MG63 (cell line): ENCODE data around the gene KIF18B. TPM values are rescaled to one million over a fixed set of nuclear protein-coding genes. Genes with fewer than 3 reads are reported as not detected.

Experiments
- DNase-seq: peaks from one replicate; pipeline ENCODE4 v3.0.0-alpha.2; 2020
- H3K27me3 ChIP-seq: fragments of 250-450 bp; sonication (Bioruptor Pico); 2 replicates; pipeline ENCODE4 v1.5.1; 2020; ENCODE audit warnings: mild to moderate bottlenecking, moderate library complexity
- H3K36me3 ChIP-seq: fragments of 250-450 bp; sonication (Bioruptor Pico); 2 replicates; pipeline ENCODE4 v1.5.1; 2020; ENCODE audit warnings: mild to moderate bottlenecking, moderate library complexity
- H3K4me3 ChIP-seq: fragments of 250-450 bp; sonication (Bioruptor Pico); 2 replicates; pipeline ENCODE4 v1.5.1; 2020; ENCODE audit warnings: mild to moderate bottlenecking, moderate library complexity
- H3K9me3 ChIP-seq: fragments of 250-450 bp; sonication (Bioruptor Pico); 2 replicates; pipeline ENCODE4 v1.5.1; 2020; ENCODE audit warnings: mild to moderate bottlenecking, moderate library complexity
- total RNA-seq: library from RNA; depleted of rRNA; stranded (reverse); fragments of >200 nt; shearing (Covaris generic); gene quantifications from 2 replicates; pipeline ENCODE4 v1.2.3, GENCODE V29; 2014; ENCODE audit warnings: low replicate concordance; rRNA removed

The KIF18B gene
- total RNA-seq = 10.9 and 21.6 TPM in 2 replicates

- Histone ChIP-seq H3K36me3 (peaks cover 31% of the 10 kb centered on the region), H3K4me3 (peak within 1 kb of the TSS; percentile 79), H3K9me3 (no peaks in the 10 kb centered on the region), H3K27me3 (no peaks in the 10 kb centered on the region)
- peak; percentile 97 for DNase-seq
These were observed at the start of gene KIF18B for GRCh38 chr17:44947461-44948314. Gene KIF18B (minus strand): TSS chr17:44947773. CDS start chr17:44936344, 11,429 bp downstream.

- Histone ChIP-seq H3K9me3 (peaks cover 8% of the 10 kb centered on the region), H3K4me3 (no peak overlapping the region), H3K36me3 (no peaks in the 10 kb centered on the region), H3K27me3 (no peaks in the 10 kb centered on the region)
- DNase-seq = no peak
These were observed 48.7 kb upstream of the KIF18B start for GRCh38 chr17:44996304-44996703.

GRCh38 chr17:44995436-44996001 lies 47.9 kb upstream of the KIF18B start:
- peak; percentile 22 for DNase-seq
- no peaks in the 10 kb centered on the region for H3K36me3 ChIP-seq
- H3K9me3 ChIP-seq = peaks cover 8% of the 10 kb centered on the region
- no peaks in the 10 kb centered on the region for H3K27me3 ChIP-seq
- no peak overlapping the region for H3K4me3 ChIP-seq

GRCh38 chr17:44992242-44992939 lies 44.8 kb upstream of the KIF18B start:
- Histone ChIP-seq H3K36me3 (no peaks in the 10 kb centered on the region), H3K27me3 (no peaks in the 10 kb centered on the region), H3K4me3 (no peak overlapping the region), H3K9me3 (no peaks in the 10 kb centered on the region)
- no peak for DNase-seq

GRCh38 chr17:44990994-44991393 lies 43.4 kb upstream of the KIF18B start:
- H3K9me3 ChIP-seq = no peaks in the 10 kb centered on the region
- no peak for DNase-seq

GRCh38 chr17:44989552-44990138 lies 42.1 kb upstream of the KIF18B start:
- H3K27me3 ChIP-seq = no peaks in the 10 kb centered on the region
- no peaks in the 10 kb centered on the region for H3K36me3 ChIP-seq
- H3K9me3 ChIP-seq = no peaks in the 10 kb centered on the region
- H3K4me3 ChIP-seq = no peak overlapping the region
- no peak for DNase-seq

More at GRCh38 chr17:44990994-44991393, 43.4 kb upstream of the KIF18B start:
- Histone ChIP-seq H3K36me3 (no peaks in the 10 kb centered on the region), H3K27me3 (no peaks in the 10 kb centered on the region), H3K4me3 (no peak overlapping the region)

- no peaks in the 10 kb centered on the region for H3K36me3 ChIP-seq
- H3K9me3 ChIP-seq = no peaks in the 10 kb centered on the region
- no peak for DNase-seq
These were observed 40.7 kb upstream of the KIF18B start for GRCh38 chr17:44988044-44988942.

GRCh38 chr17:44983563-44983962 lies 36.0 kb upstream of the KIF18B start:
- DNase-seq = no peak
- H3K36me3 ChIP-seq = no peaks in the 10 kb centered on the region
- no peaks in the 10 kb centered on the region for H3K9me3 ChIP-seq
- no peaks in the 10 kb centered on the region for H3K27me3 ChIP-seq
- no peak overlapping the region for H3K4me3 ChIP-seq

More at GRCh38 chr17:44988044-44988942, 40.7 kb upstream of the KIF18B start:
- Histone ChIP-seq H3K4me3 (no peak overlapping the region), H3K27me3 (no peaks in the 10 kb centered on the region)

- Histone ChIP-seq H3K27me3 (no peaks in the 10 kb centered on the region), H3K9me3 (no peaks in the 10 kb centered on the region), H3K36me3 (no peaks in the 10 kb centered on the region), H3K4me3 (no peak overlapping the region)
- DNase-seq = no peak
These were observed 34.6 kb upstream of the KIF18B start for GRCh38 chr17:44982113-44982702.

- H3K36me3 ChIP-seq = no peaks in the 10 kb centered on the region
- H3K4me3 ChIP-seq = peak overlapping the region; percentile 22
- no peaks in the 10 kb centered on the region for H3K27me3 ChIP-seq
- H3K9me3 ChIP-seq = no peaks in the 10 kb centered on the region
- peak; percentile 60 for DNase-seq
These were observed 33.8 kb upstream of the KIF18B start for GRCh38 chr17:44981221-44981968.

GRCh38 chr17:44979426-44979995 lies 31.9 kb upstream of the KIF18B start:
- Histone ChIP-seq H3K36me3 (no peaks in the 10 kb centered on the region), H3K9me3 (no peaks in the 10 kb centered on the region), H3K27me3 (no peaks in the 10 kb centered on the region), H3K4me3 (no peak overlapping the region)
- peak; percentile 69 for DNase-seq

GRCh38 chr17:44978807-44979206 lies 31.2 kb upstream of the KIF18B start:
- no peaks in the 10 kb centered on the region for H3K36me3 ChIP-seq
- no peaks in the 10 kb centered on the region for H3K27me3 ChIP-seq
- DNase-seq = no peak
- no peaks in the 10 kb centered on the region for H3K9me3 ChIP-seq
- H3K4me3 ChIP-seq = no peak overlapping the region

- H3K27me3 ChIP-seq = no peaks in the 10 kb centered on the region
- H3K4me3 ChIP-seq = no peak overlapping the region
- H3K36me3 ChIP-seq = no peaks in the 10 kb centered on the region
- H3K9me3 ChIP-seq = no peaks in the 10 kb centered on the region
- no peak for DNase-seq
These were observed 30.4 kb upstream of the KIF18B start for GRCh38 chr17:44977814-44978550.

GRCh38 chr17:44977065-44977464 lies 29.5 kb upstream of the KIF18B start:
- DNase-seq = no peak
- Histone ChIP-seq H3K36me3 (no peaks in the 10 kb centered on the region), H3K4me3 (no peak overlapping the region)

More at GRCh38 chr17:44977065-44977464, 29.5 kb upstream of the KIF18B start:
- no peaks in the 10 kb centered on the region for H3K9me3 ChIP-seq
- H3K27me3 ChIP-seq = no peaks in the 10 kb centered on the region
